SK-N-SH (cell line): ENCODE data around the gene SENP1.

ENCODE experiments used
- CTCF ChIP-seq: fragments of 200-600 bp; sonication (generic); IDR thresholded peaks from 2 replicates; pipeline ENCODE4 v1.6.1; 2017; ENCODE audit warnings: antibody characterized with exemption, mild to moderate bottlenecking, moderate library complexity
- ELF1 ChIP-seq: IDR thresholded peaks from 2 replicates; pipeline ENCODE4 v1.4.0; 2012
- EP300 ChIP-seq, 2 experiments: IDR thresholded peaks; 2 replicates each; pipeline versions ENCODE4 v1.4.0 to v1.6.1; 2012; ENCODE audit warnings: borderline replicate concordance in 1 of 2, low read depth in 1 of 2, low read length in 1 of 2
- FOXM1 ChIP-seq: IDR thresholded peaks from 2 replicates; pipeline ENCODE4 v1.4.0; 2012; ENCODE audit warnings: low read depth, mild to moderate bottlenecking
- JUND ChIP-seq: IDR thresholded peaks from 2 replicates; pipeline ENCODE4 v1.4.0; 2012
- NFIC ChIP-seq: IDR thresholded peaks from 2 replicates; pipeline ENCODE4 v1.4.0; 2012; ENCODE audit warnings: borderline replicate concordance
- POLR2AphosphoS5 ChIP-seq: IDR thresholded peaks from 2 replicates; pipeline ENCODE4 v1.6.1; 2012; ENCODE audit warnings: low read depth, low read length
- RAD21 ChIP-seq: IDR thresholded peaks from 2 replicates; pipeline ENCODE4 v1.6.1; 2012; ENCODE audit warnings: mild to moderate bottlenecking, low read length
- RCOR1 ChIP-seq: fragments of 150-350 bp; IDR thresholded peaks from 2 replicates; pipeline ENCODE4 v1.6.1; 2017; ENCODE audit warnings: antibody characterized with exemption, low read length
- RXRA ChIP-seq: IDR thresholded peaks from 2 replicates; pipeline ENCODE4 v1.4.0; 2012; ENCODE audit warnings: low read depth, mild to moderate bottlenecking, borderline replicate concordance
- SIN3A ChIP-seq: IDR thresholded peaks from 2 replicates; pipeline ENCODE4 v1.6.1; 2012; ENCODE audit warnings: low read depth, mild to moderate bottlenecking, low read length, moderate library complexity, borderline replicate concordance
- SMC3 ChIP-seq: IDR thresholded peaks from 2 replicates; pipeline ENCODE4 v1.6.1; 2012; ENCODE audit warnings: low read depth, low read length, improper control_type of control experiment
- TF ChIP-seq, protein P1 (sequence below): IDR thresholded peaks from 2 replicates; pipeline ENCODE4 v1.4.0; 2012; ENCODE audit warnings: low read depth, borderline replicate concordance
- TF ChIP-seq, protein P2 (sequence below): IDR thresholded peaks from 2 replicates; pipeline ENCODE4 v1.6.1; 2012; ENCODE audit warnings: mild to moderate bottlenecking, low read depth, low read length, moderate library complexity

DNA sequence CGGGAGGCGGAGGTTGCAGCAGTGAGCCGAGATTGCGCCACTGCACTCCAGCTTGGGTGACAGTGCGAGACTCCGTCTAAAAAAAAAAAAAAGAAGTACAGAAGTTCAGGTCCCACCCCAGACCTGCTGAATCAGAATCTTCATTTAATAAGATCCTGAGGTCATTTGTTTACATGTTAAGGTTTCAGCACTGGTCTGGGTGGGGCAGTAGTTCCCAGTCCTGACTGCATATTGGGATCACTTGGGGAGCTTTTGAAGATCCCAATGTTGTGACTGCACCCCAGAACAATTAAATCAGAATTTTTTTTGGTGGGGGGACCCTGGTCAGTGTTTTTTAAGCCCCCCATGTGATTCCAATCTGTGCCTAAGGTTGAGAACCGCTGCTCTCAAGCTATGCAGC lies 89.9 kb downstream of the SENP1 start:
- TF ChIP-seq CTCF (no peak), RAD21 (no peak), POLR2AphosphoS5 (no peak), FOXM1 (no peak), EP300 (IDR thresholded peaks at IDR 0.05; ENCODE audit: borderline replicate concordance in 1 of 2, low read depth in 1 of 2, low read length in 1 of 2) (no peak), RCOR1 (no peak), NFIC (no peak), JUND (no peak), SMC3 (no peak), RXRA (no peak), ELF1 (no peak), SIN3A (no peak)
- TF ChIP-seq, protein P1, sequence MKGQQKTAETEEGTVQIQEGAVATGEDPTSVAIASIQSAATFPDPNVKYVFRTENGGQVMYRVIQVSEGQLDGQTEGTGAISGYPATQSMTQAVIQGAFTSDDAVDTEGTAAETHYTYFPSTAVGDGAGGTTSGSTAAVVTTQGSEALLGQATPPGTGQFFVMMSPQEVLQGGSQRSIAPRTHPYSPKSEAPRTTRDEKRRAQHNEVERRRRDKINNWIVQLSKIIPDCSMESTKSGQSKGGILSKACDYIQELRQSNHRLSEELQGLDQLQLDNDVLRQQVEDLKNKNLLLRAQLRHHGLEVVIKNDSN, result no peak
- TF ChIP-seq, protein P2, sequence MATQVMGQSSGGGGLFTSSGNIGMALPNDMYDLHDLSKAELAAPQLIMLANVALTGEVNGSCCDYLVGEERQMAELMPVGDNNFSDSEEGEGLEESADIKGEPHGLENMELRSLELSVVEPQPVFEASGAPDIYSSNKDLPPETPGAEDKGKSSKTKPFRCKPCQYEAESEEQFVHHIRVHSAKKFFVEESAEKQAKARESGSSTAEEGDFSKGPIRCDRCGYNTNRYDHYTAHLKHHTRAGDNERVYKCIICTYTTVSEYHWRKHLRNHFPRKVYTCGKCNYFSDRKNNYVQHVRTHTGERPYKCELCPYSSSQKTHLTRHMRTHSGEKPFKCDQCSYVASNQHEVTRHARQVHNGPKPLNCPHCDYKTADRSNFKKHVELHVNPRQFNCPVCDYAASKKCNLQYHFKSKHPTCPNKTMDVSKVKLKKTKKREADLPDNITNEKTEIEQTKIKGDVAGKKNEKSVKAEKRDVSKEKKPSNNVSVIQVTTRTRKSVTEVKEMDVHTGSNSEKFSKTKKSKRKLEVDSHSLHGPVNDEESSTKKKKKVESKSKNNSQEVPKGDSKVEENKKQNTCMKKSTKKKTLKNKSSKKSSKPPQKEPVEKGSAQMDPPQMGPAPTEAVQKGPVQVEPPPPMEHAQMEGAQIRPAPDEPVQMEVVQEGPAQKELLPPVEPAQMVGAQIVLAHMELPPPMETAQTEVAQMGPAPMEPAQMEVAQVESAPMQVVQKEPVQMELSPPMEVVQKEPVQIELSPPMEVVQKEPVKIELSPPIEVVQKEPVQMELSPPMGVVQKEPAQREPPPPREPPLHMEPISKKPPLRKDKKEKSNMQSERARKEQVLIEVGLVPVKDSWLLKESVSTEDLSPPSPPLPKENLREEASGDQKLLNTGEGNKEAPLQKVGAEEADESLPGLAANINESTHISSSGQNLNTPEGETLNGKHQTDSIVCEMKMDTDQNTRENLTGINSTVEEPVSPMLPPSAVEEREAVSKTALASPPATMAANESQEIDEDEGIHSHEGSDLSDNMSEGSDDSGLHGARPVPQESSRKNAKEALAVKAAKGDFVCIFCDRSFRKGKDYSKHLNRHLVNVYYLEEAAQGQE, result no peak
